H54 (cell line): ENCODE measurements around the gene EFNA2.
A peak's percentile ranks its signal among the peaks of the same experiment; 100 is the strongest.

ENCODE experiments used
- DNase-seq: peaks from one replicate; pipeline ENCODE4 v3.0.0; 2011; ENCODE audit warnings: low spot score, mixed read lengths; ENCODE audit not compliant: insufficient read length
- FAIRE-seq: peaks from 3 replicates; lab custom pipeline; 2011; peaks lifted over from hg19 to GRCh38; lab: Jason Lieb, UNC
- POLR2A ChIP-seq: IDR thresholded peaks from 2 replicates; pipeline ENCODE4 v1.6.1; 2011; ENCODE audit warnings: low read depth, mild to moderate bottlenecking, low read length

Gene EFNA2

DNA sequence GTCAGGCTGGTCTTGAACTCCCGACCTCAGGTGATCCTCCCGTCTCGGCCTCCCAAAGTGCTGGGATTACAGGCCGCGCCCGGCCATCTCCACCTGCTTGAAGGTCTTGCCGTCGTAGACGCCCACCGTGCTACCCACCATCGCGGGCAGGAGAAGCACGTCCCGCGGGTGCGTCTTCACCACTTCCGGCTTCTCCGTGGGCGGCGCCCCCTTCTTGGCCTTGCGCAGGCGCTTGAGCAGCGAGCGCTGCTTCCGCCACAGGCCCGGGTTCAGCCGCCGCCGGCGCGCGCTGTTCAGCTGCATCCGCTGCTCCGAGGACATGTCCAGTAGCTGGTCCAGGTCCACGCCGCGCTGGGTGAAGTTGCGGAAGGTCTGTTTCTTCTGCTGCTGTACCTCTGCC lies 21.6 kb downstream of the EFNA2 start:
- FAIRE-seq (no peak), DNase-seq (no peak)
- no peak for TF ChIP-seq POLR2A

DNA sequence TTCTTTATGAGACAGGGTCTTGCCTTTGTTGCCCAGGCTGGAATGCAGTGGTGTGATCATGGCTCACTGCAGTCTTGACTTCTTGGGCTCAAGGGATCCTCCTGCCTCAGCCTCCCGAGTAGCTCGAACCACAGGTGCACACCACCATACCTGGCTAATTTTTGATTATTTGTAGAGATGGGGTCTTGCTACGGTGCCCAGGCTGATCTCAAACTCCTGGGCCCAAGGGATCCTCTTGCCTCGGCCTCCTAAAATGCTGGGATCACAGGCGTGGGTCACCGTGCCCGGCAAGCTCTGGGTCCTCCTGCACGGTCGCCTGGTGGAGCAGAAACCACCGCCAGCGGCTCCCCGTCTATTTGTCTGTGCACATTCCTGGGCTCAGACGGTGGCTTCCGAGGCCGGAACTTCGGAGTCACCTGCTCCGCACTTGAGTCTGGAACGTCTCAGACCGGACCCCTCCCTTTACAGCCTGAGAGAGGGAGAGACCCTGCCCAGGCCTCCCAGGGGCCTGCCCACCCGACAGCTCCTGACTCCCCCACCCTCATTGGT lies 22.2 kb downstream of the EFNA2 start:
- TF ChIP-seq POLR2A = no peak
- FAIRE-seq = no peak
- DNase-seq = no peak

DNA sequence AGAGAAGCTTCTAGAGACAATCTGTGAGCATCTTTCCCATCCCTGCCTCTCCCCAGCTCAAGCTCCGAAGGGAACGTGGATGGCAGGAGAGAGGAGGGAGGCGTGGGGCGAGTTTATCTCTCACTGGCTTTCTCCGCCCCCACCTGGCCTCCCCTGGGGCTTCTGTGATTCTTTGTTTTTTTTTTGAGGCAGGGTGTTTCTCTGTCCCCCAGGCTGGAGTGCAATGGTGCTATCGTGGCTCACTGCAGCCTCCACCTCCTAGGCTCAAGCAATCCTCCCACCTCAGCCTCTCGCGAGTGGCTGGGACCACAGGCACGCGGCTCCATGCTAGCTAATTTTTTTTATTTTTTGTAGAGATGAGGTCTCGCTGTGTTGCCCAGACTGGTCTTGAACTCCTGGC lies 23.0 kb downstream of the EFNA2 start:
- DNase-seq (no peak), FAIRE-seq (no peak)
- TF ChIP-seq POLR2A = no peak

DNA sequence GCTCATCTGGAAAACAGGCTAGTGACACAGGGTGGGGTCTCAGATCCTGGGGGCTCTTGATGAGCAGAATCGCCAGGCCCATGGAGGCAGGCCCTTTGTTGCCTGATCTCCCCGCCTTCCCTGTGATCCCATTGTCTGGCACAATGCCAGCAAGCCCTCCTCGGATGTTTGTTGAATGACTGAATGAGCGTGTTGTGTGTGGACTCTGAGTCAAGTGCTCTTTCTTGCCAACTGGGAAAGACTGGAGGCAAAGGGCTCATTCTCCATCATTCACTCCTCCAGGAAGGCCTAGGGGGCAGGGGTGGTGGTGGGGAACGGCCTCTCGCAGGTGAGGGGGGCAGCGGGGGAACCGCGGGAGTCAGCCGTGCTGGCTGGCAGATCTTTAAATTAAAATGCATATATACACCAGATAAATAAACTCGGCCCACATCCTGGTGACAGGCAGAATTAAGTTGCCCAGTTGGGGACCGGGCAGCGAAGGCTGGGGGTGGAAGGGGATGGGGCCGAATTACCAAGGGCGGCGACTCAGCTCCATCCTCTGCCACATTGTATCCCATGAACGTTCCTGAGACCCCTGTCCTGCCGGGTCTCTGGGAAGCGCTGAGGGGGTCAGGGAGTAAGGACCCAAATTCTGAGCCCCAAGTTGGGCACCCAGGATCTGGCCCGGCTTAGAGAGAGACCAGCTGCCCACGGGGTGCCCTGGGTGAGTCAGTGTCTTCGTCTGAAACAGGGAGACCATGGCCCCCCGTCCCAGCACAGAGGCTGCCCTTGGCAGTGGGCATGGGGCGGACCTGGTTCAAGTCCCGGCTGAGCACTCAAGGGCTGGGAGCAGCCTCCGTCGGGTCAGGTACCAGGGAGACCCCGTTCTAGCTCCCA lies 24.5 kb downstream of the EFNA2 start:
- DNase-seq (no peak), FAIRE-seq (no peak)
- TF ChIP-seq POLR2A = no peak

DNA sequence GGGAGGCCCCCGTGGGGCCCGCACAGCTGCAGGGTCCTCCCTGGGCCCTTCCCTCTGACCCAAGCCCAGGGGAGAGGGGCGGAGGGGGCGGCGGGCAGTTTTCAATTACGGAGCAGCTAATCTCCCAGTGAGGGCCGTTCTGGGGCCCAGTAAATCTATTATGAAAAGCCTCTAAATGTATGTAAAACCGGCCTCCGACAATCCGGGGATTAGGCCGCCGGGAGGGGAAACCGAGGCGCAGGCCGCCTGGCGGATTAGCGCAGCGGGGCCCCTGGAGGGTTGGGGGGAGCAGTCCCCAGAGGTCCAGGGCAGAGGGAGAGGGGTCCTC lies 25.1 kb downstream of the EFNA2 start:
- no peak for TF ChIP-seq POLR2A
- DNase-seq (no peak), FAIRE-seq (no peak)

DNA sequence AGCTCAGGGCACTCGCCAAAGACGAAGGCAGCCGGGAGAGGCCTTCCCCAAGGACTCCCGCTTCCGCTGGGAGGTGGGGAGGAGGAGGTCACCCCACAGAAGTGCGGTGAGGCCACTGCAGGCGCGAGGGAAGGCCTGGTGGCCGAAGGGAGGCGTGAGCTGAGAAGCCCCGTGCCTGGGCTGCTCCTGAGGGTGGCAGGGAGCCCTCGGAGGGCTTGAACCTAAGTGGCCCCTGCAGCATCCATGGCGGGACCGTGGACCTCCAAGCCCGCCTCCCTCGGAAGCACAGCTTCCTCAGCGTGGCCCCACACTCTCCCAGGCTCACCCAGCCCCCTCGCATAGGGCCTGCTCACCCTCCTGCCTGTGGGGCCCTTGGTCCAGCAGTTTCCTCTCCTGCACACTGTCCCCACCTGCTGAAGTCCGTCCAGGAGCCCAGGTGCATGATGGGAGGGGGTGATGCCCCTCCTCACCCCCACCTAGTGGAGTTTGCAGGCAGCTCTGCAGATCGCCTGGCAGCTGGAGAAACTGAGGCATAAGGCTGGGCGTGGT lies 25.9 kb downstream of the EFNA2 start:
- no peak for TF ChIP-seq POLR2A
- FAIRE-seq (no peak), DNase-seq (peak; percentile 71)

DNA sequence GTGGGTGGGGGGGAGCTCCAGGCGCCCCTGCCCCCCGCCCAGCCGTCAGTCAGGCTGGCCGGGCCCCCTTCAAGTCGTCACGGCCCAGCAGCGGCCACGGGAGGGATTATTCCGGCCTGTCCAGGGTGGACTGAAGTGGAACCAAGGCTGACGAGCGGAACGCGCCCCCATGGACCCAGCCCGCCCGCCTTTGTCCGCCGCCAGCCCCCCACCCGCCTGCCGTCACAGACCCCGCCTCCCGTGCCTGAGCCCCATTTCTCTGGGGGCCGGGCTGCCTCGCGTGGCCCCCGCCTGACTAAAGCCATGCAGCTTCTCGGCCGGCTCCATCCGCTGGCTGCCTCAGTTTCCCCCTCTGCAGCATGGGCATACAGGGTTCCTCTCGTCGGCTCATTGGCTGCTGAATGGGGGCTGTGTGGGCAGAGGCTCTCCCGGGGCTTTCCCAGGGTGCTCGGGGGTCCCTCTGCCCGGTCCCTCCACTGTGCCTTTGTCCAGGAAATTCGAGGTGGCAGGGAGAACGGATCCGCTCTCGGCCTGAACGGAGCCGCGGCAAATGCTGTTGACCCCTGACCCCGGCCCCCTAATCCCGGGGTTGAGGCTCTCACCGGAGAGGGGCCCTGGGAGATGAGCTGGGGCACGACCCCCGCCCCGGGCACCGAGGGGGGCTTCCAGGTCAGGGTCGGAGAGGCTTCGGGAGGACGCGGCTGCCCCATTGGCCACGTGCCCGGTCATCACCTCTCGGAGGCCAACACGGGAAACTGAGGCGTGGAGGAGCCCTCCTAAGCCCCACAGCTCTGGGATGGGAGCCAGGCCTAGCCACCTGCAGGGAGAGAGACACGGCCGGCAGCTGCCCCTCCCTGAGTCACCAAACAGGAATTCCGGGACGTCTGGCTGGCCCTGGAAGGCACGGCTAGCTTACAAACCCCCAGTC lies 27.4 kb downstream of the EFNA2 start:
- FAIRE-seq (no peak), DNase-seq (peak; percentile 99)
- TF ChIP-seq POLR2A = no peak

DNA sequence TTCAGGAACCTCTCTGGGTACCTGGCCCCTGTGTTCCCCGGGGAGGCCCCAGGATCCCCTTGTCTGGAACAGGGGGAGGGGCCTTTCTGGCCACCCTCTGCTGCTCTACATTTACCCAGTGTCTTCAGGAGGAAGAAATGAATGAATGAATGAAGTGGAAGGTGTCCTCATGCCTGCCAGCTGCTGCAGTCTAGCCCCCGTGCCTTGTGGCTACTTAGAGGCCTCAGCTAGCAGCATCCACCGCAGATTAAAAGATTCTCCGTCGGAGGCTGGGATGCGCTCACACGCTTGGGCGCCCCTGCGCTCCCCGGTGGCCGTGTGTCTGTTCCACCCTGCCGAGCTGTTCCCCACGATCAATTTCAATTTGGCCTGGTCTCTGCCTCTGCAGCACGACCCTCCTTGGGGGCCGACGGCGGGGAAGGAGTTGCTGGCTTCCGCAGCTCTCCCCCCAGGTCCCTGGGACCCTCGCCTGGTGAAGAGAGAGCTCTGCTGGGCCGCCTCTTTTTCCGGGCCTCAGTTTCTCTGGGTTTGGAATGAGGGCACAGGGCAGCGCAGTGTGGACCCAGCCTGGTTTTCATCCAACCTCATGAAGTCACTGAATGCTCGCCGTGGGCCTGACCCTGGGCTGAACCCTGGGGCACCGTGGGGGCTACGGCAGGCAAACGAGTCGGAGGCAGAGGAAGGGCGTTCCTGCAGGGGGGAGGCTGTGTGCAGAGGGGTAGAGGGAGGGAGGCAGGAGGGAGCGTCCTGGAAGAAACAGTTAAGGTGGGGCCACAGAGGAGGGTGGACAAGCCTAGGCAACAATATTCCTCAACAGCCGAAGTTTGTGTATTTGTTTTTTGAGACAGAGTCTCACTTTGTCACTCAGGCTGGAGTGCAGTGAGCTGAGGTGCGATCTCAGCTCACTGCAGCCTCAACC lies 28.3 kb downstream of the EFNA2 start:
- DNase-seq (no peak), FAIRE-seq (no peak)
- TF ChIP-seq POLR2A = no peak

DNA sequence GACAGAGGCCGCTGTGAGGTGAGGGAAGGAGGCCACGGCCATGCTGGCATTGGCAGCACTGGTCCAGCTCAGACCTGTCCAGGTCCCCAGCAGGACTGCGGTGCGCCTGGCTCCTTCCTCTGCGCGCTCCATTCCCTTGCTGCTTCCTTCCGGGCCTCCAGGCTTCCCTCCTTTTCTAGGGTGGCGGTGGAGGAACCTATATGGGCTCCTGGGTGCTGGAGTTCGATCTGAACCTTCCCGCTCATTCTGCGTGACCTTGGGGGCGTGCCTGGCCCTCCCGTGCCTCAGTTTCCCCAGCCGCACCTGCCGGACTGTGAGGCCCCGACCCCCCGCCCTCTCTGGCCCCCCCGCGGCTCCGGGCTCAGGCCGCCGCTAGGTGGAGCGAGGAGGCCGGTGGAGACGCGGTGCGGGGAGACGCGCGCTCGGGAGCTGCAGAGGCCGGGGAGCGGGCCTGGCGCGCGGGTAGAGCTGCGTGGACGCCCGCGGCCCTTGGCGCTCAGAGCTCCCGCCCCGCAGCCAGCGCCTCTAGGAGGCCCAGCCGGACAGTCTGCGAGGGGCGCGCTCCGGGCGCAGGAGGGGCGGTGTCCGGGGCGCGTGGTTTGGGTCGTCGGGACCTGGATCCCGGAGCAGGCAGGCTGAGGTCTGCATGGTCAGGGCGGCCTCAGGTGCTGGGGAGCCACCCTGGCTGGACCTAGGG lies 29.9 kb downstream of the EFNA2 start:
- no peak for DNase-seq
- no peak for TF ChIP-seq POLR2A
- no peak for FAIRE-seq

DNA sequence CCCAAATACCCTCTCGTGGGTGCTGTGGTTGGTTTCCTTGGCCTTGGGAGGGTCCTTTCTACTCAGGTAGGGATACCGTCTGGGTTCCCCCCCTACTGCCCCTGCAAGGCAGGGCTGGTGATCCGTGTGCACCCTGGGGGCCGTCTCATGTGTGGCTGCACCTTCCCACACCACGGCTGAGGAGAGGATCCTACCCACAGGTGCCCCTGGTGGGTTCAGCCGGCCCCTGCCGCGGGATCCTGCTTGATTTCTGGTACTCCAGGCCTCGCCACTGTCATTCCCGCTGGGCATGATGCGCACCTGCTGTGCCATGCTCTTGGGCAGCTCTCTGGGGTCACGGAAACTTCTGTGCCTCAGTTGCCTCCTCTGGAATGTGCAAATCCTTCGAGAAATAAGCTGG lies 30.8 kb downstream of the EFNA2 start:
- TF ChIP-seq POLR2A = no peak
- FAIRE-seq (no peak), DNase-seq (no peak)

DNA sequence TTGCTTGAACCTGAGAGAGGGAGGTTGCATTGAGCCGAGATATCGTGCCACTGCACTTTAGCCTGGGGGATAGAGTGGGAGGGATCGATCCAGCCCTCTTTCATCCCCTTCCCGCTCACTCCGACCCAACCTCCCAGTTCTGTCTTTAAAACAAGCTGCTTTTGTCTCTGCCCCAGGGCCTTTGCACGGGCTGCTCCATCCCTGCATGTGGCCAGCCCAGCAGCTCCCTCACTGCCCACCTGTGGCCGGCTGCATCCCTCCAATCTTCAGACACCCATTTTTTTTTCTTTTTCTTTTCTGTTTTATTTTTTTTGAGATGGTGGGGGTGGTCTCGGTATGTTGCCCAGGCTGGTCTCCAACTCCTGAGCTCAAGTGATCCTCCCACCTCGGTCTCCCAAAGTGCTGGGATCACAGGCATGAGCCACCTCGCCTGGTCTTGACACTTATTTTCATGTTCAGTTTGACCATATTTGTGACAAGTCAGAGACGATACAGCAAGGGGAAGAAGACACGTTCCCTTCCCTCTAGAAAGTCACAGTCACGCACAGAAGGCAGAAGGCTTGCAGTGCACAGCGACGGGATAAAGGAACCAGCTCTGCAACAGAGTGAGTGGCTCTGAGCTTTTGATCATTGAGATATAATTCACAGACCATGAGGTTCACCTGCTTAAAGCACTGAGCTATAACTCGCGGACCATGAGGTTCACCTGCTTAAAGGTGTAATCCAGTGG lies 31.8 kb downstream of the EFNA2 start:
- no peak for FAIRE-seq
- DNase-seq = no peak

More for the DNA sequence above, 31.8 kb downstream of the EFNA2 start:
- no peak for TF ChIP-seq POLR2A
